RWPE2 (cell line): ENCODE data around the gene TMEM106A.

Experiments
- ATAC-seq: fragments of 200-7000 bp; cut with Tn5 transposase; 3 replicates; pipeline ENCODE4 v1.9.1; 2021; ENCODE audit warnings: low read depth
- DNase-seq: peaks from one replicate; pipeline ENCODE4 v3.0.0-alpha.2; 2020; ENCODE audit warnings: low spot score
- H3K27ac ChIP-seq: fragments of 450-650 bp; 2 replicates; pipeline ENCODE4 v1.5.1; 2017; ENCODE audit warnings: mild to moderate bottlenecking; ENCODE audit not compliant: poor library complexity, severe bottlenecking
- H3K27me3 ChIP-seq: fragments of 250-450 bp; sonication (Bioruptor Pico); 2 replicates; pipeline ENCODE4 v1.5.1; 2021; ENCODE audit warnings: mild to moderate bottlenecking, moderate library complexity; ENCODE audit not compliant: insufficient read depth, poor library complexity, severe bottlenecking
- H3K36me3 ChIP-seq: fragments of 250-450 bp; sonication (Bioruptor Pico); 2 replicates; pipeline ENCODE4 v1.5.1; 2020; ENCODE audit warnings: low read depth, mild to moderate bottlenecking, moderate library complexity
- H3K4me1 ChIP-seq: fragments of 250-450 bp; sonication (Bioruptor Pico); 2 replicates; pipeline ENCODE4 v1.5.1; 2021; ENCODE audit warnings: mild to moderate bottlenecking, moderate library complexity; ENCODE audit not compliant: insufficient read depth, poor library complexity, severe bottlenecking
- H3K4me3 ChIP-seq: fragments of 250-450 bp; sonication (Bioruptor Pico); 2 replicates; pipeline ENCODE4 v1.5.1; 2021; ENCODE audit warnings: mild to moderate bottlenecking, moderate library complexity; ENCODE audit not compliant: severe bottlenecking
- H3K9me3 ChIP-seq: fragments of 250-450 bp; sonication (Bioruptor Pico); 2 replicates; pipeline ENCODE4 v1.5.1; 2021; ENCODE audit warnings: mild to moderate bottlenecking, moderate library complexity; ENCODE audit not compliant: severe bottlenecking
- TF ChIP-seq, protein P1 (sequence below): fragments of 450-650 bp; IDR thresholded peaks from one replicate; pipeline ENCODE4 v1.5.1; 2017; ENCODE audit warnings: mild to moderate bottlenecking, moderate library complexity; ENCODE audit not compliant: poor library complexity, severe bottlenecking

The TMEM106A gene

DNA sequence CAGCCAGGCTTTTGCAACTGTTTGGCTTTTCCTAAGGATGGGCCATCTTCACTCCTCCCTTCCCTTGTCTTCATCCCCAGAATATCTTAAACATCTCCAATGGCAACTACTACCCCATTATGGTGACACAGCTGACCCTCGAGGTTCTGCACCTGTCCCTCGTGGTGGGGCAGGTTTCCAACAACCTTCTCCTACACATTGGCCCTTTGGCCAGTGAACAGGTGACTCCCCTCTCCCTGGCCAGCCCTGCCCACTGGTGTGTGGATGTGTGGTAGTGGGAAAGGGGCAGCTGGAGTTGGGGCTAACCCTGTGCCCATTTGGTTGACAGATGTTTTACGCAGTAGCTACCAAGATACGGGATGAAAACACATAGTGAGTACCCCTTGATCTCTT lies 4.7 kb downstream of the TMEM106A start:
- ATAC-seq (no peak), DNase-seq (no peak)
- H3K36me3 ChIP-seq, result no peaks in the 10 kb centered on the region
- no peak overlapping the region for H3K27ac ChIP-seq
- no peaks in the 10 kb centered on the region for H3K9me3 ChIP-seq
- no peaks in the 10 kb centered on the region for H3K27me3 ChIP-seq
- H3K4me1 ChIP-seq, result no peaks in the 10 kb centered on the region
- TF ChIP-seq, protein P1, sequence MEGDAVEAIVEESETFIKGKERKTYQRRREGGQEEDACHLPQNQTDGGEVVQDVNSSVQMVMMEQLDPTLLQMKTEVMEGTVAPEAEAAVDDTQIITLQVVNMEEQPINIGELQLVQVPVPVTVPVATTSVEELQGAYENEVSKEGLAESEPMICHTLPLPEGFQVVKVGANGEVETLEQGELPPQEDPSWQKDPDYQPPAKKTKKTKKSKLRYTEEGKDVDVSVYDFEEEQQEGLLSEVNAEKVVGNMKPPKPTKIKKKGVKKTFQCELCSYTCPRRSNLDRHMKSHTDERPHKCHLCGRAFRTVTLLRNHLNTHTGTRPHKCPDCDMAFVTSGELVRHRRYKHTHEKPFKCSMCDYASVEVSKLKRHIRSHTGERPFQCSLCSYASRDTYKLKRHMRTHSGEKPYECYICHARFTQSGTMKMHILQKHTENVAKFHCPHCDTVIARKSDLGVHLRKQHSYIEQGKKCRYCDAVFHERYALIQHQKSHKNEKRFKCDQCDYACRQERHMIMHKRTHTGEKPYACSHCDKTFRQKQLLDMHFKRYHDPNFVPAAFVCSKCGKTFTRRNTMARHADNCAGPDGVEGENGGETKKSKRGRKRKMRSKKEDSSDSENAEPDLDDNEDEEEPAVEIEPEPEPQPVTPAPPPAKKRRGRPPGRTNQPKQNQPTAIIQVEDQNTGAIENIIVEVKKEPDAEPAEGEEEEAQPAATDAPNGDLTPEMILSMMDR, result no peak
- H3K4me3 ChIP-seq, result no peak overlapping the region

DNA sequence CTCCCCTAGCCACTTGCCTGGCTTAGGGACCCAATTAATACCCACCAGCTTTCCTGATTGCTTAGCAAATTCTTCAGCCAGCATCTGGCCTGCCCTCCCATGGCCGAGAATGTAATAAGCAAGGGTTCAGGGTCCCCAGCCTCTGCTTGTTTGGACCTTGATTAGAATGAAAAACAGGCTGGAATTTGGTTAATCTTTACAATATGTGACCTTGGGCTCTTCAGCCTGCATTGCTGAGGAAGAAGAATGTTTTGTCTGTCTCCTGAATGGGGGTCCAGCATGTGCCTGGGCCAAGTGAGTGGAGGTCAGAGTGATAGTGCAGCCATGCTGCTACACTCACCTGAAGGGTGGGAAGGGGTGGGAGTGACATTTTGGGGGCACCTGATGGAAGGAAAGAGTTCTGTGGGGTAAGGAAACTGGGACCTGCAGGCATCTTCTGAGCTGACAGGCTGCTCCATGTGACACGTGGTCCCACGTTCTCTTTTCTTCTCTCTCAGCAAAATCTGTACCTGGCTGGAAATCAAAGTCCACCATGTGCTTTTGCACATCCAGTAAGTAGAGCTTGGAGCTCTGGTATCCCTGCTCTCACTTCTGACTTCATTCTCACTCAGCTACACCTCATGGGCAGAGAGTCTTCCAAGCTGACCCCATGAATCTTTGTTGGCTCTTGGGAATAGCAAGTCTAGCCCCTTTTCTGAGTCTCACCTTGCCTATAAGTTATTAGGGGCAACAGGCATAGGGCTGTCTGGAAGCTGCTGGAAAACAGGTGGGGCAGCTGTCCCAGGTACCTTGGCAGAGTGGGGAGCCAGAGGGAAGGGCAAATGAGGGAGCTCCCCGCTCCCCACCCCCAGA lies 5.3 kb downstream of the TMEM106A start:
- no peaks in the 10 kb centered on the region for H3K4me1 ChIP-seq
- DNase-seq (no peak), ATAC-seq (no peak)
- H3K27ac ChIP-seq, result no peak overlapping the region
- TF ChIP-seq, protein P1, result no peak
- no peaks in the 10 kb centered on the region for H3K27me3 ChIP-seq
- H3K9me3 ChIP-seq, result no peaks in the 10 kb centered on the region
- no peak overlapping the region for H3K4me3 ChIP-seq
- no peaks in the 10 kb centered on the region for H3K36me3 ChIP-seq

DNA sequence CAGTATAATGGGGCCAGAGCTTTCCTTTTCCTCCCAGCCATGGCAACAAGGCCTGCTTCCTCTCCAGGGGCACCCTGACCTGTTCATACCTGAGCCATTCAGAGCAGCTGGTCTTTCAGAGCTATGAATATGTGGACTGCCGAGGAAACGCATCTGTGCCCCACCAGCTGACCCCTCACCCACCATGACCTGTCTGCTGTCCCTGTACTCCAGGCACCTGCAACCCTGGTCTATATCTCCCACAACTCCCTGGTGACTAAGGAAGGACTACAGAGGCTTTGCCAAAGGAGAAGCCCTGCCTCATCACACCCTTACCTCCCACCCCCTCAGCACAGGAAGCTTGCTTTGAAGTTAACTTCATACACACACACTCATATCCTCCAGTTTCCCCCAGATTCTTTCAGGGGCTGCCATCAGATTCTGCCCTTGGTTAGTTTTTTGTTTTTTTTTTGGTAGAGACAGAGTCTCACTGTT lies 6.0 kb downstream of the TMEM106A start:
- Histone ChIP-seq H3K36me3 (no peaks in the 10 kb centered on the region), H3K9me3 (no peaks in the 10 kb centered on the region), H3K27ac (no peak overlapping the region), H3K4me3 (no peak overlapping the region), H3K4me1 (no peaks in the 10 kb centered on the region), H3K27me3 (no peaks in the 10 kb centered on the region)
- no peak for ATAC-seq
- TF ChIP-seq, protein P1, result no peak
- no peak for DNase-seq

DNA sequence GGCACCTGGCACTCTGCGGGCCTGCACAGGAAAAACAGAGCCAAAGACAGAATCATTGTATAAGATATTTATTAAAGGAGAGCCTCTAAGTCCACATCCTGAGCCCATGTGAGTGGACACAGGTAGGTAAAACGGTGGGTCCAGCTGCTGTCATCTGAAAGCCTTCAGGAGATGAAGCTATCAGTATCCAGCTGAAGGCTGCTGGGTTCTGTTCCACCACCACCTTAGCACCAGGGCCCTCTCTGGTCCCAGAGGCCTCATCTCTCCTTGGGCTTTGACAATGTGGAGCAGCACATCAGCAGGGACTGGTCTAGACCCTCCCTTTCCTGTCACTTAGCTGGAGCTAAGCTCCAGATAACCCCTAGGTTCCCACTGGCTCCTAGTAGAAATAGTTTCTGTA lies 7.3 kb downstream of the TMEM106A start:
- no peaks in the 10 kb centered on the region for H3K36me3 ChIP-seq
- H3K4me1 ChIP-seq, result no peaks in the 10 kb centered on the region
- no peak for DNase-seq
- no peak for ATAC-seq
- H3K27me3 ChIP-seq, result no peaks in the 10 kb centered on the region
- TF ChIP-seq, protein P1, result no peak
- no peak overlapping the region for H3K4me3 ChIP-seq
- H3K9me3 ChIP-seq, result no peaks in the 10 kb centered on the region
- no peak overlapping the region for H3K27ac ChIP-seq
